ENCODE measurements around the gene ACVRL1. TPM values are rescaled to one million over a fixed set of nuclear protein-coding genes. Genes with fewer than 3 reads are reported as not detected.

The ACVRL1 gene
- total RNA-seq, 1 donor: 9.8 TPM

DNA sequence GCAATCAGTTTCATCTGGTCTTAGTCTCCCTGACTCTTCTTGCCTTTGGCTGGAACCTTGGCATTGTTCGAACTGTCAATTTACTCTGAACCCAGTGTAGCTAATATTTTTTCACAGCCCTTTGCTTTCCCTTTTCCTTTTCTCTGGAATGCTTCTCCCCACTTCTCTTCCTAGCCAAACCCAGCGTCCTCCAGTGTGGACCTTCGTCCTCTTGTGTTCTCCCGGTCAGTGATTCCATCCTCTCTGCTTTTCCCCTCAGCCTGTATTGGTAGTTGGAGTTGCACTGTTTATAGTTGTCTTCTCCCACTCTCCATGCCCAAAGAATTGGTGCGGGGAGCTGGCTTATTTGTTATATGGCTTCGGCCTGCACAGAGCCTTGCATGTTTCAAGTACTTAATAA lies 53.6 kb downstream of the ACVRL1 start:
- Histone ChIP-seq H3K27ac (ENCODE audit: low read depth, low read length) (no peak overlapping the region), H3K79me2 (ENCODE audit: insufficient read depth, low read length) (peaks cover 88% of the 10 kb centered on the region), H3K9me3 (ENCODE audit: low read depth, low read length) (no peaks in the 10 kb centered on the region), H3K36me3 (ENCODE audit: insufficient read depth, low read length) (no peaks in the 10 kb centered on the region), H3K27me3 (ENCODE audit: insufficient read depth, low read length) (no peaks in the 10 kb centered on the region), H3K4me3 (ENCODE audit: insufficient read depth, low read length) (no peak overlapping the region), H2AFZ (ENCODE audit: low read length) (no peak overlapping the region), H3K4me2 (ENCODE audit: insufficient read depth, low read length) (no peak overlapping the region), H4K20me1 (ENCODE audit: insufficient read depth, low read length) (peaks cover 35% of the 10 kb centered on the region), H3K4me1 (ENCODE audit: insufficient read depth, low read length) (peaks cover 2% of the 10 kb centered on the region)
- no peak for TF ChIP-seq CTCF (IDR thresholded peaks at IDR 0.05; ENCODE audit: extremely low read depth, low read depth, low read length)
- no peak for DNase-seq (ENCODE audit: insufficient read length, low spot score, missing footprints)

DNA sequence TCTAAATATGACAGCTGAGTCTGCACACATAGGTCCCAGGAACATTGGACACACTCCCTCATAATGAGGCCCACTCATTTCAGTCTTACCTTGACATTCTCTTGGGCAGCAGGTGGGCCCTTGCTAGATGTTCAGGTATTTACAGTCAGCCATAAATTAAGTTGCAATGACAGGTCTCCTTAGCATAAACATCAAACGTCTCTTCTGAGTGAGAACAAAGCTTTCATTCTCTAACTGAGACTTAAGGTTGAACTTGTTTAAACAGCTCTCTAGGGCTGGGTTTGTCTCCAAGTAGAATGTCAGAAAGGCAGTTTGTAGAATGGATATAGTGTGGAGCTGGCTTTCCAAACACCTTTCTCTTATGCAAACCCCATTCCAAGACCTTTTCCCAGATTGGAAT lies 54.5 kb downstream of the ACVRL1 start:
- Histone ChIP-seq H3K36me3 (ENCODE audit: insufficient read depth, low read length) (no peaks in the 10 kb centered on the region), H3K79me2 (ENCODE audit: insufficient read depth, low read length) (peaks cover 85% of the 10 kb centered on the region), H3K4me3 (ENCODE audit: insufficient read depth, low read length) (no peak overlapping the region), H3K27me3 (ENCODE audit: insufficient read depth, low read length) (no peaks in the 10 kb centered on the region), H3K4me2 (ENCODE audit: insufficient read depth, low read length) (no peak overlapping the region), H4K20me1 (ENCODE audit: insufficient read depth, low read length) (peaks cover 35% of the 10 kb centered on the region), H3K9me3 (ENCODE audit: low read depth, low read length) (no peaks in the 10 kb centered on the region), H3K4me1 (ENCODE audit: insufficient read depth, low read length) (peaks cover 2% of the 10 kb centered on the region), H2AFZ (ENCODE audit: low read length) (no peak overlapping the region), H3K27ac (ENCODE audit: low read depth, low read length) (no peak overlapping the region)
- no peak for TF ChIP-seq CTCF (IDR thresholded peaks at IDR 0.05; ENCODE audit: extremely low read depth, low read depth, low read length)
- DNase-seq (ENCODE audit: insufficient read length, low spot score, missing footprints): no peak

- Histone ChIP-seq H3K27ac (ENCODE audit: low read depth, low read length) (no peak overlapping the region), H3K9me3 (ENCODE audit: low read depth, low read length) (no peaks in the 10 kb centered on the region), H4K20me1 (ENCODE audit: insufficient read depth, low read length) (peaks cover 35% of the 10 kb centered on the region), H3K27me3 (ENCODE audit: insufficient read depth, low read length) (no peaks in the 10 kb centered on the region), H3K36me3 (ENCODE audit: insufficient read depth, low read length) (no peaks in the 10 kb centered on the region), H3K4me2 (ENCODE audit: insufficient read depth, low read length) (no peak overlapping the region), H2AFZ (ENCODE audit: low read length) (no peak overlapping the region), H3K79me2 (ENCODE audit: insufficient read depth, low read length) (peaks cover 87% of the 10 kb centered on the region), H3K4me3 (ENCODE audit: insufficient read depth, low read length) (no peak overlapping the region), H3K4me1 (ENCODE audit: insufficient read depth, low read length) (peaks cover 2% of the 10 kb centered on the region)
- no peak for DNase-seq (ENCODE audit: insufficient read length, low spot score, missing footprints)
- no peak for TF ChIP-seq CTCF (IDR thresholded peaks at IDR 0.05; ENCODE audit: extremely low read depth, low read depth, low read length)
Measured at GRCh38 chr12:51962737-51963136, 55.4 kb downstream of the ACVRL1 start.

GRCh38 chr12:51963477-51963876 lies 56.2 kb downstream of the ACVRL1 start:
- no peak overlapping the region for H3K4me2 ChIP-seq (ENCODE audit: insufficient read depth, low read length)
- H3K4me1 ChIP-seq (ENCODE audit: insufficient read depth, low read length): peaks cover 2% of the 10 kb centered on the region
- peaks cover 32% of the 10 kb centered on the region for H4K20me1 ChIP-seq (ENCODE audit: insufficient read depth, low read length)
- H3K9me3 ChIP-seq (ENCODE audit: low read depth, low read length): no peaks in the 10 kb centered on the region
- no peak for DNase-seq (ENCODE audit: insufficient read length, low spot score, missing footprints)
- no peak for TF ChIP-seq CTCF (IDR thresholded peaks at IDR 0.05; ENCODE audit: extremely low read depth, low read depth, low read length)
- peaks cover 86% of the 10 kb centered on the region for H3K79me2 ChIP-seq (ENCODE audit: insufficient read depth, low read length)
- H3K4me3 ChIP-seq (ENCODE audit: insufficient read depth, low read length): no peak overlapping the region
- no peak overlapping the region for H3K27ac ChIP-seq (ENCODE audit: low read depth, low read length)
- H3K27me3 ChIP-seq (ENCODE audit: insufficient read depth, low read length): no peaks in the 10 kb centered on the region
- no peak overlapping the region for H2AFZ ChIP-seq (ENCODE audit: low read length)
- H3K36me3 ChIP-seq (ENCODE audit: insufficient read depth, low read length): no peaks in the 10 kb centered on the region
